Measurements from ENCODE around the gene LUZP2.

Gene LUZP2

DNA sequence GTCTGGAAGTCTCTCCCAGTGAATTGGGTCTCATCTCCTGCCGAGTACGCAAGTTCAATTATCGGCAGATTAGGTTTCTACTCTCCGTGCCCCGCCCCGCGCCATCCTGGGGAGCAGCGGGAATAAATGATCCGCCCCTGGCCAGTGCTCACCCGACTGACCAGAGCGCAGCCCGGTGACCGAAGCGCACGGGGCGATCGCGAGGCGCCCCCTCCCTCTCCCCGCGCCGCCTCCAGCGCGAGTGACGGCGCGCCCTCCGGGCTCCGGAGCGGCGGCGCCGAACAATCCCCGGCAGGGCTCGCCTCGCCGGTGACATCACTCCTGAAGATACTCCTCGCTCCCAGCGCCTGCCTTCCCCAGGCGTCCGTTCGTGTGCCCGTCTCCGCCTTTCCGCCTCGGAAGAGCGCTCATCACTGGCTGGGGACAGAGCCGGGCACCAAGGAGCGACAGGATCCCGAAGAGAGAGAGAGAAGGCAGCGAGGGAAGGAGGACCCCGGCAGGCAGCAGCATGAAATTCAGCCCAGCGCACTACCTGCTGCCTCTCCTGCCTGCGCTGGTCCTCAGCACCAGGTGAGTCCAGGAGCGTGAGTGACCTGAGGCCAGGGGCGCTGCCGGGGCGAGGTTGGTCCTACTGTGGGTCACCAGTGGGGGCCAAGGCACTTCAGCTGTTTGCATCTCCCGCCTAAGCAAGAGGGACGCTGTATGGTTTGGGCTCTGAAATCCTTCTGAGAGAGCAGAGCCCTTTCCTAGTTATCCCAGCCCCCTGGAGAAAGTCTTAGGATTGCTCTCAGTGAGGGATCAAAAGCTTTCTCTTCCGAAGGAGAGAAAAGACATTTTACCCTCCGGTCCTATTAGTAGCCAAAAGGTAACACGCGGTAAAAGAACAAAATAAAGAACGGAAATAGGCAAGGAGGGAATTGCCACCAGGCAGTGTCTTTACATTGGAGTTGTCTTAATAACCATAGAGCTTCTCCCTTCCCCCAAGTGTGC, at the start of gene LUZP2:
Gene LUZP2, plus strand, starts transcription at position 318 of the 990 bp plus-strand sequence.
- DNase-seq (ENCODE audit: low read depth): no peak

DNA sequence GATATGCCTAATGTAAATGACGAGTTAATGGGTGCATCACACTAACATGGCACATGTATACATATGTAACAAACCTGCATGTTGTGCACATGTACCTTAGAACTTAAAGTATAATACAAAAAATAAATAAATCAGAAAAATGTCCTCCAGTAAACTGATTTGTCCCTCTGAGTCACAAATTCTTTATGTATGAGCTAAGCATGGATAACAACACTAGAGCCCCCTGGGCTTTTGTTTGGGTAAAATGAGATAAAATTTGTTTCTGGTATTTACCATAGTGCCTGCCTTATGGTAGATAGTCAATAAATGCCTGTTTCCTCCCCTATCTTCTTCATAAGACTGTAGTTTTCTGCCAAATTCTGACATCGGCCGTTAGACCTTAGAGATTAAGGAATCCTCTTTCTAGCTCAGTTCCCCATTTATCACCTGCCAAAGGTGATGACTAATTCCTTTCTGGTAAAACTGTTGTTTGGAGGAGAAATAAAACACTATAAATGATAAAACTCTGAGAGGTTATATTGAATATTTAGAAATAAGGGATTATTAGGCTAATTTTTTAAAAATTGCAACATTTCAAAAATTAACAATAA, 43.6 kb upstream of the LUZP2 start:
- no peak for DNase-seq (ENCODE audit: low read depth)

DNA sequence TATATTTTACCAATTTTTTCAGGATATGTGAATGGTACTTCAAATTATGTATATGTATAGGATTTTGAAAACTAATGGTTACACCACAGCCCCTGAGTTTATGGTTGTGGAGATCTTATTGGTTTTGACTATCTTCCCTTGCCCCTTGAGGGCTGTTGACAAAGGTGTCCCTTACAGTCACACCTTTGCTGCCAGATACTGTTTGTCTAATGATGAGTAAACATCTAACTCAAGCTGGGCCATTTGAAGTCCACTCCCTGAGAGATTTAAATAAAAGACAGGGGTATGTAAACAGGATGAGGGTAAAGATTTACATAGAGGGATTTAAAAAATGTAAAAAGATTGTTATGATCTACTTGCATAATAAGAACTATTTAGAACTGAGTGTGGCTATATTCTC, 38.9 kb upstream of the LUZP2 start:
- DNase-seq (ENCODE audit: low read depth): no peak

DNA sequence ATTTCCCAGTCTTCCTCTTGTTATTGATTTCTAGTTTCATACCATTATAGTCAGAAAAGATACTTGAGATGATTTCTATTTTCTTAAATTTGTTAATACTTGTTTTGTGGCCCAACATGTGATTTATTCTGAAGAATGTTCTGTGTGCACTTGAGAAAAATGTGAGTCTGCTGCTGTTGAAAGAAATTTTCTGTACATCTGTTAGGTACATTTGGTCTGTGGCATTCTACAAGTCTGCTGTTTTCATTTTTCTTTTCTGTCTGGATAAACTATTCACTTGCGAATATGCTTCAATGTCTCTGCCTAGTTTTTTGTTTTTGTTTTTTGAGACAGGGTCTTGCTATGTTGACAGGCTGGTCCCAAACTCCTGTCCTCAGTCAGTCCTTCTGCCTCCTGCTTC, 26.4 kb upstream of the LUZP2 start:
- no peak for DNase-seq (ENCODE audit: low read depth)

DNA sequence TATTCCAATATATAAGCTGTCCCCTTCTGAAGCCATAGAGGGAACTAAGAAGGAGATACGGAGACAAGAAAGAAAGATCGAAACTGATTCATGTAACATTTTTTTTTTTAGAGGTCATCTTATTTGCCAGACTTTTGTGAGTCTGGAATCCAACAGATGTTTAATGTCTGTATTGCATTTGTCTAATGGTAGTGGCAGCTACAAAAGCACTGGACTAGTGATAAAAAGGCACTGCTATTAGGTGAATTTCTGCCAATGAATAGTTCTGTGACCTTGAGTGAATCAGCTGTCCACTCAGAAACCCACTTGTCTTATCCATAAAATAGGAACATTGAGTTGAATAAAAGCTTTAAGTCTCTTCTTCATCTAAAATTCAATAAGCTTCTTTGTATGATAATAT, 25.8 kb upstream of the LUZP2 start:
- no peak for DNase-seq (ENCODE audit: low read depth)

DNA sequence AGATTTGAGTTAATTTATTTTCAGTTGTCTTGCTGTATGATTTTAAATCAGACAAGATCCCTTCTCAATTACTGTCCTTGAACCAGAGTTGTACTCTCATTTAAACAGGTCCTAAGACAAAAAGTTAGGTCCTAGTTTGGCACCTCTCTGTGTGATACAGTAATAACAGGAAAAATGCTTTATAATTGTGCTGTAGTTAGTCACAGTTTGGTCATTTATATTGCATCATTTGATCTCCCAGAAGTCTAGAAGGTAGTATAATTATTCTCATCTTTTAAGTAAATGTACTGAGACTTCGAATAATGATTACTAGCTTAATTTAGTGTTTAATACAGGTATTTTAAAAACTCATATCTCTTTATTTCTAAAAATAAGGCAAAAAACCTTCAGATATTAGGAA, 18.1 kb upstream of the LUZP2 start:
- DNase-seq (ENCODE audit: low read depth): no peak

DNA sequence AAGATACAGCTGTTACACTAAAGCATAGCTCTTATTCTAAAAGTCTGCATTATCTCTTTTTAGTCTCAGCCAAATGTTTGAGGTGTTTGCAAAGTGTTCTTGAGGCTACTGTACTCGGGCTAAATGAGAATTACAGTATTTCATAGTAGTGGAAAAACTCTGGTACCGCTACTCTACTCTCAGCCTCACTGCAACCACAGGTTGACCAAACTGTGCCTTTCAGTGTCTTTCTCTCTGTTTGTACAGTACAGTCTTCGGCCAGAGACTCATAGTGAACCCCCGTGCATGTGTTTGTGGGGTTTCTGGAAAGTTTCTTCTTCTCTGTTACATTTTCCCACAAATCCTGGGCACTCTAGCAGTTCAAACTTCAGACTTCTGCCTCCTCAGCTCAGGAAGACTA, 7.4 kb upstream of the LUZP2 start:
- DNase-seq (ENCODE audit: low read depth): no peak

DNA sequence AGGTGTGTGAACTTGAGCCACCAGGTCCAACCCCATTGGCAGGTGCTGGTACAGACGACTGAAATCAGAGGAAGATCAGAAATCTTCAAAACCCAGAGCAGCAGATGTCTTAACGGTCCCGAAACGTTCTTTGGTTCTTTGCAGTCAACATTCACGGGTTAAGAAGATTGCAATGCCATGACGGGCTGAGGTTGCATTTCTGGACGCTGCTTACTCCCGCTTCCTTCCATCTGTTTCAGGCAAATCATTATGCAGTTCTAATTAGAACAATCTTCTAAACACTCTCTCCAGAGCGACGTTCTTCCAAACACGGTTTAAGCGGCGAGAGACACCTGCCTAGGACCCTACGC, 492 bp upstream of the LUZP2 start:
- DNase-seq (ENCODE audit: low read depth): no peak

DNA sequence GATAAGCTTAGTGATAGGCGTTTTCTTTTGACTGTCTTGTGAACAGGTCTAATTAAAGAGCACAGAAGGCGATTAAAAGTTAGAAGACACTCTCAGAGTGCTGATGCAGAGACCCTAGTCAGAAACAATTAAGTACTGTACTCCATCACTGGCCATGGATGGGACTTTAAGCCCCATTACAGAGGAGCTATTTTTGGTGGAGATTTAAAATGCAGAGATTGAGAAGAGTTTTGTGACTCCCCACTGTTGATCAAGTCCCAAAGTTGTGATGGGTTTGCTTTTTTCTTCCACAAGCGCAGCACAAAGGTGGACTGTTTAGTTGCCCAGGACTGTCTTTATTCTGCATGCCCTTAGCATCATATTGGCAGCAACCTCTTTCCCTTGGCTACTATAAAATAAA, 978 bp downstream of the LUZP2 start:
- DNase-seq (ENCODE audit: low read depth): no peak

DNA sequence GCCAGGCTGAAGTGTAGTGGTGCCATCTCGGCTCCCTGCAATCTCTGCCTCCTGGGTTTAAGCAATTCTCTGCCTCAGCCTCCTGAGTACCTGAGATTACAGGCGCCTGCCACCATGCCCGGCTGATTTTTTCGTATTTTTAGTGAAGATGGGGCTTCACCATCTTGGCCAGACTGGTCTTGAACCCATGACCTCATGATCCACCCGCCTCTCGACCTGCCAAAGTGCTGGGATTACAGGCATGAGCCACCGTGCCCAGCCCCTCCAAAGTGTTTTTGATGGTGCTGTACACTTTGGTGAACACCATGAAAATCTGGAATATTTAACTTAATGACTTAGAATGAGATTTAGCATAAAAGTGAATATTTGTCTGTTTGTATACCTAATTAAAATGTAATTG, 5.6 kb downstream of the LUZP2 start:
- no peak for DNase-seq (ENCODE audit: low read depth)

DNA sequence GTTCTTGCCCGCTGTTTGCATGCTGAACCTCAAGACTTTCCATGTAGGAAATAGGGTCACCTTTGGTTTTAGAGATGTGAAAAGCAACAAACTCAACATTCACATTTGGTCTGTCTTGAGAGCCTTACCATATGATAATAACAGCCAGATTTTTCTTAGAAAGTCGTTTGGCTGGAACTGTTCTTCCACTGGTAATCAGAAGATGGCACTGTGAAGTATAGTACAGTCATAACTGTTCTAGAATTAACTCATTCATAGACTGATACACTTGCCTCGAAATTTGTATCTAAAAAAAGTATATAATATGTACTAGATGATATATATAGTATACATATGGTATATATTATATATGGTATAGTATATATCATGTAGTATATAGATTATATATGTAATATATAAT, 12.3 kb downstream of the LUZP2 start:
- no peak for DNase-seq (ENCODE audit: low read depth)

DNA sequence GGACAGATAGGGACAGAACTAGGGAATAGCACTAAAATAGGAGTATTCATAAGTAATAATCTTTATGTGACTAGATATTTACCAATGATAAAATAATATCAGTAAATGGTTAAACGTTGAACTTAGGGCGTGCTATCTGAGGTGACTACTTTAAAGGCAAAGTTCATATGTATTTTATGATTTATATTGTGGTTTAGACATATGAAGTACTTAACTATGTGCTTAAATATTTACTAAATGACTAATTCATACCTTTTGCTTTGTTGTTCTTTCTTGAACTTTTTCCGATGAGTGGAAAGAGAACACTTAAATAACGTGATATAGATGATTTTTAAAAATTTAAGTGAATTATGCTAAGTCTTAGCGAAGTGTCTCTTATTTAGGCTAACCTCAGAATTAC, 14.7 kb downstream of the LUZP2 start:
- no peak for DNase-seq (ENCODE audit: low read depth)

DNA sequence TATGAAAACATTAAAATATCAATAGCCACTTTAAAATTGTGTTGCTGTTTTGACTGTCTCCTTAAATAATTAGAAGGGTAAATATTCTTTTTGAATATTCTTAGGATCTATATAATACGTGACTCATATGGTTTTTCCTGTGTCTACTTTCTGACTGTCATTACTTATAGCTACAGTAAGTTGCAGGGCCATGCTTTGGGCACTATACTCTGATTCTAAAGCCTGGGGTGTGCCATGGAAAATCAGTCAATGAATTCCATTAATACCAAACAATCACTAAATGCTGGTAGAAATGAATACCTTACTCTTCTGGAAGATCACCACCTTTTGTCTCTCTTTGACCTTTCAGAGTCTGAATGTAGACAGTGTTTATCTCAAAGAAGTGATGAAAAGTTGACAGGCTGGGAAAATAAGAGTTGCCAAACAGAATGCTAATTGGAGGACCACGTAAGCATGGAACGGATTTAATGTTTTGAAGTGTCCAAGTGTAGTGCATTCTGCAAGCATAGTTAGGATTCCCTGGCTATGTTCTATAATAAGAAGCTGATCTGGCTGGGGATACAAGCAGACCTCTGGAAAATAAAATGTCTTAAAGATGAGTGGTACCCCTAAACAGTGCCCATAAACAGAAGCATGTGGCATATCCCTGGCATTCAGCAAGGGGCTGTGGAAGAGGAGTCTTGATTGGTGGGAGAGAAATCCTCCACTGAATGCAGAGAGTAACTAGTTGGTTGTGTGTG, 16.8 kb downstream of the LUZP2 start:
- DNase-seq (ENCODE audit: low read depth): no peak

DNA sequence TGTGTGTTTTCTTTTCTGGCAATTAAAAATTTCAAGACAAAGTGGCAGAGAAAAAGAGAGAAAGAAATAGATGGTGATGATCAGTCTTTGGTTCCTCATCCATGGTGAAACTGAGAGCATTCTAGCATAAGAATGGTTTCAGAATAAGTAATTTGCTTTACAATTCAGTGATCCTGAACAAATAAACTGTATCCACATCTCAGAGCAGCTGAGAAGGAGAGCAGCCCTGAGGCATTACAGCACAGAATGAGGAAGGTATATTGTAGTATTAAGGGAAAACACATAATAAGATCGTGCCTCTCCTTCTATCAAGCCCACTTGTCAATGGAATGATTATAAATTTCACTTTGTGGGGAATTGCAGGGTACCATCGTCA, 17.4 kb downstream of the LUZP2 start:
- no peak for DNase-seq (ENCODE audit: low read depth)

DNA sequence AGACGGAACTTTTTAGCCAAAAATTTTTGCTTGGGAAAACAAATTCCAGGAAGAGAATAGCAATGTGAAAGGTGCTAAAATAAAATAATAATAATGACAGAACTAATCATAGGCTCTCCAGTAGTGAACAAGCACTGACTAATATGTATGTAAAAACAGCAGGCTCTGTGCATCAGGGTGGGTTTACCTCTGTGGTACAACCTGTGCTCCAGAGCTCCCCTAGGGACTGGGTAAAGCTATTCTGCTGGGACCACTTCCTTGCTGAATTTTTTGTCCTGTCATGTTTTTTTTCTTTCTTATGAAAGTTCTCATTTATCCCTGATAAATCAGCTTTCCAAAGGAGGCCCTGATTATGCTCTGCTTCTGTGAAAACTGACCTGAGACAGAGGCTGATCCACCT, 18.8 kb downstream of the LUZP2 start:
- DNase-seq (ENCODE audit: low read depth): no peak

DNA sequence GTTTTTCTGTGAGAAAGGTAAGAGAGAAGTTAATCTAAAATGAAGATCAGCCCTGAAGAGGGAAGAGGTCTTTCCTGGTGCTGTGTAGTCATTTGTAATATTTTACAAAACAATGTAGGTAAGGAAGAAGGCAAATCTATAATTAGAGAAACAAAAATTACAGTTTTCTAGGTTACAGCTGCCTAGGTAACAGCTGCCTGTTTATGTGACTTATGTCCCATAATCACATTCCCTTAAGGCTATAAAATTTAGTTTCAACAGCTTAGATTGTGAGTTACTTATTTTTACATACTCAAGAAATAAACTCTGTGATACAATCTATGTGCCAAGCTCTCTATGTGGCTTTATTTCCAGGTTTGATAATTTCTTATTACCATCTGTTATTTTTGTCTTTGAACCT, 19.8 kb downstream of the LUZP2 start:
- no peak for DNase-seq (ENCODE audit: low read depth)

DNA sequence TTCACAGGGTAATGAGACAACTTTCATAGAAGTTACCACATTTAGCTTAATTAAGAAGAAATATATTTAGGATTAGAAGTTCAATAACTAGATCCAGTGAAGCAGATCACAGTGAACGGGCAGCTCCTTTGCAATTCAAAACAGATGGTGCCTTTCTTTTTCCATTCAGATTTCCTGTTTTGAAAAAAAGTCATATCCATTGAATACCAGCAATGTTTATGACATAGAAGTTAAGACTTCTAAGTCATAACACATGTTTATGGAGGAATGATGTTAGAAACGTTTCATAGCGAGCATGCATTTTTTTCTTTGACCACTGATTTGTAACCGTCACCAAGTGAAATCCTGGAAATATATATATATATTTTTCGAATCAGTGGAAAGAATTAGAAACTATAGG, 24.7 kb downstream of the LUZP2 start:
- no peak for DNase-seq (ENCODE audit: low read depth)

DNA sequence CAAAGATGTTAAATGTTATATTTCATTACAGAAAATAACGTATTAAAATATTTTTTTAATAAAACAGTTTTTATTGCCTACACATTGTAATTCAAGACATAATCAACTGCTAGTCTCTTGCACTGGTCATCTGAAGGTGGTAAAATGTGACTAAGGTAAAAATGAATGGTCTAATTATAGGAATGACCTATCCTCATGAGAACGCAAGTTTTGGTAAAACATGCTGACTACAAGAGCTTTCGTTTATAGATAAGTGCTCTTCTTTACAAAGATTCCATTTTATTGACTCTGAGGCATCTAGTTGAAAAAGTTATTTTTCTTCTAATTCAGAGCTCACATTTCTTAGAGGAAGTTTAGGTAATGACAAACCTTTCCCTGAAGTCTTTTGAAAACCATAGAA, 27.3 kb downstream of the LUZP2 start:
- DNase-seq (ENCODE audit: low read depth): no peak

DNA sequence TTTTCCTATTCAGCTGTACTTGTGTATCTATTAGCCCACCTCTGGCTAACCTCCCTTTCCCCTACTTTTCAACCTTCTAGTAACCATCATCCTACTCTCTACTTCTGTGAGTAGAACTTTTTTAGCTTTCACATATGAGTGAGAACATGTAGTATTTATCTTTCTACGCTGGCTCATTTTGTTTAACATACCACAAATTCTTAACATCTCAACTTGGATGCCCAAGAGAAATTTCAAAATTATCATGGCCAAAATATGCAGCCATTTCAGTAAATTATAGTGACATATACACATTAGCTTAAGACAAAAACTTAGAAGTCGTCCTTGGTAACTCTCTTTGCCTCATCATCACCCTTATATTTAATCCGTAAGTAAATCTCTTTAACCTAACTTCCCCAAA, 34.7 kb downstream of the LUZP2 start:
- DNase-seq (ENCODE audit: low read depth): no peak

DNA sequence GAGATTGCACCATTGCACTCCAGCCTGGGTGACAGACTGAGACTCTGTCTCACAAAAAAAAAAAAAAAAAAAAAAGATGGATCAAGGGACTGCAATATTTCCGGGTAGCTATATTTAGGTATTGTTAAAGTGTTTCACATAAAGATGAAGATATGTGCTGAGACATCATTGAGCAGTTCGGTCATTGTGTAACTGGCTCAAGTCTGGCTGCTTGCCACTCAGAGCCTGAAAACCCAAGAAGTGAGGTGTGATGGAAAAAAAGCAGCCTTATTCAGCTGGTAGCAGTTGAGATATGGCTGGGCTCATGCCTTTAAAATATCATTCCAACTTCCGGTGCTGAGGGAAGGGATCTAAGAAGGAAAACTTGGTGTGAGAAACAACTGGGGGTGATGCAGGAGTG, 46.9 kb downstream of the LUZP2 start:
- no peak for DNase-seq (ENCODE audit: low read depth)

DNA sequence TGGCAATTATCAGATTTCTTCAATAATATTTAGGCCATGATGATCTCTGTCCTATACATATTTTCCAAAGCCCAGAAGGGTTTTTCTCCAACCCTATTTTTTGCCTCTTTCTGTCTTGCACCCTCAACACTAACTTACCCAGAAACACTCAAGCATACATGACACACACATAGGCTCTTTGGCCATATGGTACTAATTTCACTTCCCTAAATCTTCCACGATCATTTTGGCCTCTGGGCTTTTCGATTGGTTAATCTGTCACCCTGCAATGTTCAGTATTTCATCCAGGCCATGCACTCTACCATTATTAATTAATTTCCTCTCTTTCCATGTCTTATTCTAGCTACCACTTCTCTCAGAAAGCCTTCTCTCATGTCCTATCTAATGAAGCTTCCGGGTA, 59.8 kb downstream of the LUZP2 start:
- no peak for DNase-seq (ENCODE audit: low read depth)

DNA sequence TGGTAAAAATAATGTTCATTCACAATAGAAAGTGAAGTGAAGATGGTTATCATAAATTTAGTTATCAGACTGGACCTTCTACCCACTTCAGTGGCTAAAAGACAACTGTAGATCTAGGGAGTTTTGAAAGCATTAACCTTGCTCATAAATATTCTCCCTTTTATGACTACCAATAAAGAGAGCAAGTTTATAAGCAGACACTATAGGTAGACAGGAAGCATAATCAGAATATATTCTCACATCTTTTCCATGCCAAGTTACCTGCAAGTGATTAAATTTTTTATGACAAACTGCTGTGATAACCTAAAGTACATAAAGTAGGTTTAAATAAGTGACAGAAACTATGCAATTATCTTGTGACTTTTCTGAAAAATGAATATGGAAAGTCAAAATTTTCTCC, 62.5 kb downstream of the LUZP2 start:
- DNase-seq (ENCODE audit: low read depth): no peak

DNA sequence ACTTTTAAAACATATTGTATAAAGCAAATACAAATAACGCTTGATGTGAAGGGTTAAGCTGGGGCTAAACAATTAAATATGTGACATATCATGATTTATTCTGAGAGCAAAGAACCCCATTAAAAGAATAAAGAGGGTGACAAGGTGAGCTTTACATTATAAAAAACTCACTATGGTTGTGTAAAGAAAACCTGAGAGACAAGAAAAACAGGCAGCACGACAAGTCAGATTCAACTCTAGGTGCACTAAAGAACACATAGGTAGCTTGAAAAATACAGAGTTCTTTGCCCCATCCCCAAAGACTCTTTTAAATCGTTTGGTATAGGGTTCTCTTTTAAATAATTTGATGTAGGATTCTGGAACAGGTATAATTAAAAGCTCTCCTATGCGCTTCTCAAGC, 63.5 kb downstream of the LUZP2 start:
- no peak for DNase-seq (ENCODE audit: low read depth)
